Measurements from ENCODE around the gene ERP27.

DNA sequence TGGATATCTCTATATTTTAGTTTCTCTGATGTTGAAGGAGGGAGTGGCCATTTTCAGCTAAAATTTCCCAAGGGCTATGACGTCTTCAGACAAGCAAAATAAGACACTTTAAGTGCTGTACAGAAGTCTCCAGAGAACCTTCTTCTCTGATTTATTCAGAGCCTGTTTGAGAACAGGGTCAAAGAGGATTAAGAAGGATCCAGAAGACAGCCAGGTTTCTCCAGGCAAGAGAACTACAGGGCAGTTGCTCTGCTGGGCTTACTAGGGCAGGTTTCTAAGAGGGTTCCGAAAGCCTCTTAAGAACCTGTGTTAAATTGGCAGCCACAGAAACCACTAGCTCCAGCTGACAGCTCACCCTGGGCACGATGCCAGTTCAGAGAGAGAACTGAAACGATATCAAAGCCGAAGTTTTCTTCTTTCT lies 53.9 kb downstream of the ERP27 start:
- TF ChIP-seq, protein P1, sequence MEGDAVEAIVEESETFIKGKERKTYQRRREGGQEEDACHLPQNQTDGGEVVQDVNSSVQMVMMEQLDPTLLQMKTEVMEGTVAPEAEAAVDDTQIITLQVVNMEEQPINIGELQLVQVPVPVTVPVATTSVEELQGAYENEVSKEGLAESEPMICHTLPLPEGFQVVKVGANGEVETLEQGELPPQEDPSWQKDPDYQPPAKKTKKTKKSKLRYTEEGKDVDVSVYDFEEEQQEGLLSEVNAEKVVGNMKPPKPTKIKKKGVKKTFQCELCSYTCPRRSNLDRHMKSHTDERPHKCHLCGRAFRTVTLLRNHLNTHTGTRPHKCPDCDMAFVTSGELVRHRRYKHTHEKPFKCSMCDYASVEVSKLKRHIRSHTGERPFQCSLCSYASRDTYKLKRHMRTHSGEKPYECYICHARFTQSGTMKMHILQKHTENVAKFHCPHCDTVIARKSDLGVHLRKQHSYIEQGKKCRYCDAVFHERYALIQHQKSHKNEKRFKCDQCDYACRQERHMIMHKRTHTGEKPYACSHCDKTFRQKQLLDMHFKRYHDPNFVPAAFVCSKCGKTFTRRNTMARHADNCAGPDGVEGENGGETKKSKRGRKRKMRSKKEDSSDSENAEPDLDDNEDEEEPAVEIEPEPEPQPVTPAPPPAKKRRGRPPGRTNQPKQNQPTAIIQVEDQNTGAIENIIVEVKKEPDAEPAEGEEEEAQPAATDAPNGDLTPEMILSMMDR (IDR thresholded peaks at IDR 0.05; ENCODE audit: low read length): no peak
- TF ChIP-seq EZH2phosphoT487 (IDR thresholded peaks at IDR 0.05; ENCODE audit: low read length): no peak
- no peak for TF ChIP-seq EZH2 (optimal IDR thresholded peaks at IDR 0.05; ENCODE audit: low read depth, low read length)

All from MM.1S (cell line).